ENCODE data around the gene RALGDS.

DNA sequence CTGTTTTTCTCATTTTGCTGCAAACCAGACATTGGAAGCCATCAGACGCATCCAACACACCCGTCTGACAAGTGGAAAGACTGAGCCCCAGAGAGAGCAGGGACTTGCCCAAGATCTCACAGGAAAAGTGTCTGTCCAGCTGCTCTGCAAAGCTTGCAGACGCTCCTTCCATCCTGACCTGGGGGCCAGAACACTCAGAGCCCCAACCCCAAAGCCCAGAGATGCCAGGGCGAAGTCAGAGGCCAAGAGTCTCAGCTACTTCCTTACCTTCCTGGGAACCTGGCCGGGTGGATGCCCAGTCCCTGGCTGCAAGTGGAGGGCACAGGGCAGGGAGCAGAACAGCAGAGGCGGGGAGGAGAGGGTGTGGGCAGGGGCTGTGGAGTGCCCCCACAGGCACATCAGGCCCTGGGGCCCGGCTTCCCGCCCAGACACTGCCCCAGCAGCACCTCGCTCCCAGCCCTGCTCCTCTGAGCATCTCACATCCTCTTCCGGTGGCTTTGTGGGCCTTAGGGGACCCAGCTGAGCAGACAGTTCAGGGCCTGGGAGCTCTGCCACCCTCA, 9.7 kb upstream of the RALGDS start:
- no peak for TF ChIP-seq POLR2AphosphoS5 (IDR thresholded peaks at IDR 0.05; ENCODE audit: low read depth, low read length)
- no peak for TF ChIP-seq POLR2A (IDR thresholded peaks at IDR 0.05; ENCODE audit: borderline replicate concordance, extremely low read depth, insufficient read depth, insufficient read length)
- TF ChIP-seq SIN3A (IDR thresholded peaks at IDR 0.05; ENCODE audit: low read depth), result no peak
- TF ChIP-seq, protein P1, sequence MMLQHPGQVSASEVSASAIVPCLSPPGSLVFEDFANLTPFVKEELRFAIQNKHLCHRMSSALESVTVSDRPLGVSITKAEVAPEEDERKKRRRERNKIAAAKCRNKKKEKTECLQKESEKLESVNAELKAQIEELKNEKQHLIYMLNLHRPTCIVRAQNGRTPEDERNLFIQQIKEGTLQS (IDR thresholded peaks at IDR 0.05), result no peak
- no peak for TF ChIP-seq EZH2 (IDR thresholded peaks at IDR 0.05)
- no peak for TF ChIP-seq RAD21 (IDR thresholded peaks at IDR 0.05; ENCODE audit: low read depth)
- TF ChIP-seq, protein P2, sequence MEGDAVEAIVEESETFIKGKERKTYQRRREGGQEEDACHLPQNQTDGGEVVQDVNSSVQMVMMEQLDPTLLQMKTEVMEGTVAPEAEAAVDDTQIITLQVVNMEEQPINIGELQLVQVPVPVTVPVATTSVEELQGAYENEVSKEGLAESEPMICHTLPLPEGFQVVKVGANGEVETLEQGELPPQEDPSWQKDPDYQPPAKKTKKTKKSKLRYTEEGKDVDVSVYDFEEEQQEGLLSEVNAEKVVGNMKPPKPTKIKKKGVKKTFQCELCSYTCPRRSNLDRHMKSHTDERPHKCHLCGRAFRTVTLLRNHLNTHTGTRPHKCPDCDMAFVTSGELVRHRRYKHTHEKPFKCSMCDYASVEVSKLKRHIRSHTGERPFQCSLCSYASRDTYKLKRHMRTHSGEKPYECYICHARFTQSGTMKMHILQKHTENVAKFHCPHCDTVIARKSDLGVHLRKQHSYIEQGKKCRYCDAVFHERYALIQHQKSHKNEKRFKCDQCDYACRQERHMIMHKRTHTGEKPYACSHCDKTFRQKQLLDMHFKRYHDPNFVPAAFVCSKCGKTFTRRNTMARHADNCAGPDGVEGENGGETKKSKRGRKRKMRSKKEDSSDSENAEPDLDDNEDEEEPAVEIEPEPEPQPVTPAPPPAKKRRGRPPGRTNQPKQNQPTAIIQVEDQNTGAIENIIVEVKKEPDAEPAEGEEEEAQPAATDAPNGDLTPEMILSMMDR (IDR thresholded peaks at IDR 0.05 in 2 of 3, conservative IDR thresholded peaks at IDR 0.05 in 1 of 3; ENCODE audit: borderline replicate concordance in 1 of 3, insufficient read depth in 1 of 3, low read depth in 2 of 3, low read length in 2 of 3), result no peak
- TF ChIP-seq YY1 (IDR thresholded peaks at IDR 0.05; ENCODE audit: extremely low read depth, insufficient replicate concordance, low read depth, low read length), result no peak
- no peak for TF ChIP-seq SRF (IDR thresholded peaks at IDR 0.05; ENCODE audit: low read depth)
- TF ChIP-seq FOSL1 (IDR thresholded peaks at IDR 0.05; ENCODE audit: low read depth), result no peak
- TF ChIP-seq, protein P3, sequence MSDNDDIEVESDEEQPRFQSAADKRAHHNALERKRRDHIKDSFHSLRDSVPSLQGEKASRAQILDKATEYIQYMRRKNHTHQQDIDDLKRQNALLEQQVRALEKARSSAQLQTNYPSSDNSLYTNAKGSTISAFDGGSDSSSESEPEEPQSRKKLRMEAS (IDR thresholded peaks at IDR 0.05), result no peak
- TF ChIP-seq EGR1 (IDR thresholded peaks at IDR 0.05; ENCODE audit: low read depth), result no peak
